Stimulated activated memory B cell treated with anti-CD40 and anti-IgM and Interleukin-4, amounts not matched to agents 10 μg/mL and 1 μg/mL and 100 μg/mL, for 72 hours (primary cell): ENCODE measurements around the gene PINLYP.
"Not testable (repeated sequence)": the region's sequence is repeated elsewhere in the genome, so short reads cannot be mapped to it uniquely, and the experiment has no call there.

Source experiments
- ATAC-seq: fragments of 150-1000 bp; cut with Tn5 transposase; 2 replicates; pipeline ENCODE4 v1.10.0; 2021
- H3K27ac Mint-ChIP-seq: one replicate; pipeline ENCODE4 v1.8.0; 2022; ENCODE audit warnings: mild to moderate bottlenecking, mixed read lengths
- H3K27me3 Mint-ChIP-seq: one replicate; pipeline ENCODE4 v1.8.0; 2022; ENCODE audit warnings: mixed read lengths
- H3K36me3 Mint-ChIP-seq: one replicate; pipeline ENCODE4 v1.8.0; 2022; ENCODE audit warnings: mixed read lengths
- H3K4me1 Mint-ChIP-seq: one replicate; pipeline ENCODE4 v1.8.0; 2022; ENCODE audit warnings: mixed read lengths
- H3K4me3 Mint-ChIP-seq: one replicate; pipeline ENCODE4 v1.8.0; 2022; ENCODE audit warnings: mild to moderate bottlenecking, moderate library complexity, mixed read lengths
- H3K9me3 Mint-ChIP-seq: one replicate; pipeline ENCODE4 v1.8.0; 2022; ENCODE audit warnings: mixed read lengths

Gene PINLYP

GRCh38 chr19:43587029-43587428 is 11.4 kb downstream of the PINLYP start:
- Mint-ChIP-seq H3K4me1 (peaks cover 40% of the 10 kb centered on the region), H3K36me3 (peaks cover 33% of the 10 kb centered on the region)
- not testable (repeated sequence) for H3K4me3 Mint-ChIP-seq, H3K27ac Mint-ChIP-seq, H3K27me3 Mint-ChIP-seq, ATAC-seq, H3K9me3 Mint-ChIP-seq

- Mint-ChIP-seq H3K27me3 (no peaks in the 10 kb centered on the region), H3K4me3 (no peak overlapping the region), H3K36me3 (peaks cover 51% of the 10 kb centered on the region), H3K9me3 (no peaks in the 10 kb centered on the region), H3K4me1 (peaks cover 55% of the 10 kb centered on the region), H3K27ac (peak overlapping the region; percentile 11)
- ATAC-seq = no peak
These were observed 13.7 kb downstream of the PINLYP start for GRCh38 chr19:43589277-43589676.

- Mint-ChIP-seq H3K4me3 (no peak overlapping the region), H3K27ac (peak overlapping the region; percentile 11), H3K27me3 (no peaks in the 10 kb centered on the region), H3K4me1 (peaks cover 53% of the 10 kb centered on the region), H3K36me3 (peaks cover 51% of the 10 kb centered on the region), H3K9me3 (no peaks in the 10 kb centered on the region)
- ATAC-seq = peak; percentile 24
These were observed 14.1 kb downstream of the PINLYP start for GRCh38 chr19:43589678-43590077.

GRCh38 chr19:43591904-43592772 is 16.5 kb downstream of the PINLYP start:
- Mint-ChIP-seq H3K27ac (no peak overlapping the region), H3K9me3 (no peaks in the 10 kb centered on the region), H3K27me3 (no peaks in the 10 kb centered on the region), H3K4me3 (no peak overlapping the region), H3K4me1 (peaks cover 59% of the 10 kb centered on the region), H3K36me3 (peaks cover 35% of the 10 kb centered on the region)
- no peak for ATAC-seq

GRCh38 chr19:43592800-43593350 is 17.3 kb downstream of the PINLYP start:
- H3K4me3 Mint-ChIP-seq = no peak overlapping the region
- H3K36me3 Mint-ChIP-seq = peaks cover 35% of the 10 kb centered on the region
- peak overlapping the region; percentile 65 for H3K27ac Mint-ChIP-seq
- no peaks in the 10 kb centered on the region for H3K27me3 Mint-ChIP-seq
- H3K4me1 Mint-ChIP-seq = peaks cover 66% of the 10 kb centered on the region
- no peaks in the 10 kb centered on the region for H3K9me3 Mint-ChIP-seq
- ATAC-seq = no peak

GRCh38 chr19:43594081-43594697 is 18.6 kb downstream of the PINLYP start:
- no peak for ATAC-seq
- Mint-ChIP-seq H3K36me3 (peaks cover 42% of the 10 kb centered on the region), H3K27ac (peak overlapping the region; percentile 65), H3K27me3 (no peaks in the 10 kb centered on the region), H3K9me3 (no peaks in the 10 kb centered on the region), H3K4me1 (peaks cover 77% of the 10 kb centered on the region), H3K4me3 (peak overlapping the region; percentile 95)

GRCh38 chr19:43594710-43595604 is 19.4 kb downstream of the PINLYP start:
- Mint-ChIP-seq H3K9me3 (no peaks in the 10 kb centered on the region), H3K4me1 (peaks cover 71% of the 10 kb centered on the region), H3K27ac (peak overlapping the region; percentile 97), H3K36me3 (peaks cover 35% of the 10 kb centered on the region), H3K4me3 (peak overlapping the region; percentile 95), H3K27me3 (no peaks in the 10 kb centered on the region)
- ATAC-seq = peak; percentile 46

- Mint-ChIP-seq H3K4me3 (peak overlapping the region; percentile 95), H3K4me1 (peaks cover 64% of the 10 kb centered on the region), H3K9me3 (no peaks in the 10 kb centered on the region), H3K27ac (peak overlapping the region; percentile 97), H3K36me3 (peaks cover 32% of the 10 kb centered on the region), H3K27me3 (no peaks in the 10 kb centered on the region)
- ATAC-seq = peak; percentile 51
These were observed 20.0 kb downstream of the PINLYP start for GRCh38 chr19:43595605-43595998.

GRCh38 chr19:43595999-43596841 is 20.6 kb downstream of the PINLYP start, which contains the start of the genes IRGQ and ZNF576:
Gene IRGQ, minus strand, starts transcription at chr19:43596134. Its CDS starts 796 bp downstream, at chr19:43595338.
Gene ZNF576, plus strand, starts transcription at chr19:43596595. Its CDS starts 514 bp downstream, at chr19:43597109.
- Mint-ChIP-seq H3K4me1 (peaks cover 58% of the 10 kb centered on the region), H3K4me3 (peak within 1 kb of the TSS; percentile 95), H3K9me3 (no peaks in the 10 kb centered on the region), H3K27ac (peak within 1 kb of the TSS; percentile 97), H3K36me3 (peaks cover 26% of the 10 kb centered on the region), H3K27me3 (no peaks in the 10 kb centered on the region)
- ATAC-seq = peak; percentile 94

- Mint-ChIP-seq H3K4me3 (peak overlapping the region; percentile 95), H3K9me3 (no peaks in the 10 kb centered on the region), H3K27me3 (no peaks in the 10 kb centered on the region), H3K36me3 (peaks cover 30% of the 10 kb centered on the region), H3K27ac (peak overlapping the region; percentile 97), H3K4me1 (peaks cover 57% of the 10 kb centered on the region)
- ATAC-seq = no peak
These were observed 21.4 kb downstream of the PINLYP start for GRCh38 chr19:43596842-43597461.

GRCh38 chr19:43597876-43598275 is 22.3 kb downstream of the PINLYP start:
- peak overlapping the region; percentile 95 for H3K4me3 Mint-ChIP-seq
- H3K27me3 Mint-ChIP-seq = no peaks in the 10 kb centered on the region
- H3K27ac Mint-ChIP-seq = peak overlapping the region; percentile 97
- ATAC-seq = no peak
- H3K36me3 Mint-ChIP-seq = peaks cover 25% of the 10 kb centered on the region
- H3K9me3 Mint-ChIP-seq = no peaks in the 10 kb centered on the region
- peaks cover 53% of the 10 kb centered on the region for H3K4me1 Mint-ChIP-seq

GRCh38 chr19:43598445-43599240 is 23.0 kb downstream of the PINLYP start:
- ATAC-seq = no peak
- Mint-ChIP-seq H3K27me3 (no peaks in the 10 kb centered on the region), H3K9me3 (no peaks in the 10 kb centered on the region), H3K36me3 (peaks cover 17% of the 10 kb centered on the region), H3K4me1 (peaks cover 45% of the 10 kb centered on the region), H3K27ac (peak overlapping the region; percentile 97), H3K4me3 (no peak overlapping the region)
